Kasumi-1 (cell line): ENCODE measurements around the gene CDH4.
A peak's percentile ranks its signal among the peaks of the same experiment; 100 is the strongest.

Source experiments
- DNase-seq, 2 experiments: peaks; one replicate each; lab custom pipeline; 2025; lab: John Stamatoyannopoulos, UW

CDH4 gene

GRCh38 chr20:61898405-61898804 is 646.3 kb downstream of the CDH4 start:
- no peak for DNase-seq

- DNase-seq: no peak
Observed at GRCh38 chr20:61900011-61900944, 648.2 kb downstream of the CDH4 start.

- no peak for DNase-seq
Observed at GRCh38 chr20:61900945-61901293, 648.9 kb downstream of the CDH4 start.

- DNase-seq: no peak
Observed at GRCh38 chr20:61901392-61902220, 649.5 kb downstream of the CDH4 start.

GRCh38 chr20:61902221-61902869 is 650.3 kb downstream of the CDH4 start:
- DNase-seq: no peak

DNA sequence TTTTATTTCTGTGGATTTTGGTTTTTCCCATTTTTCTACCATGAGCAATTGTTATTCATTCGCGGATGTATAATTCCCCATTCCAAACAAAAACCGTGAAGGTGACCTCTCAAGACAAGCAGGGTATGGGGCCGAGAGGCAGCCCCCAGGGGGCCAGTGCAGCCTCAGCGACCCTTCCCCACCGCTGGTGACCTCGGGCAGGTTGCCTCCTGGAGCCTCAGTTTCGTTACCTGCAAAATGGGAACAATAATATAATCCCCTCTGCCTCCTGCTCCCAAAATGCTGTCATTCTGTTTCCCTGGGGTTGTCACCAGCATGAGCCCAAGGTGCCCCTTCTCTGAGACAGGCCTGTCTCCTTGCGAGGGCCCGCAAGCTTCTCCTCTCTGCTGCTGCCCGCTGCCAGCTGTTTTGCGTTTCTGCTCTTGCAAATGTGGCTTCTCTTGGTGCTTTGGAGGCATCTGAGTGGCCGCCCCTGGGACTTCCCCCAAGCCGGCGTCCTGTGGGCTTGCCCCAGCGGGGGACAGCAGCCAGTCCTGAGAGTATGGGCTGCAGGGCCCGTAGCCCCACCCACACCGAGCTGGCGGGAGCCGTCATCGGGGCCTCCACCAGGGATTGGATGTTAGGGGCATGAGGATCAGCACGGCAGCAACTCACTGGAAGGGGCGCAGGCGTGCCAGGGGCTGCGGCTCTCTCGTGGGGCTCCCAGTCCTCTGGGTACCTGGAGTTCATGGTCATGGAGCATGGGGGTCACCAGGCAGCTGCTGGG is 651.7 kb downstream of the CDH4 start:
- no peak for DNase-seq

DNA sequence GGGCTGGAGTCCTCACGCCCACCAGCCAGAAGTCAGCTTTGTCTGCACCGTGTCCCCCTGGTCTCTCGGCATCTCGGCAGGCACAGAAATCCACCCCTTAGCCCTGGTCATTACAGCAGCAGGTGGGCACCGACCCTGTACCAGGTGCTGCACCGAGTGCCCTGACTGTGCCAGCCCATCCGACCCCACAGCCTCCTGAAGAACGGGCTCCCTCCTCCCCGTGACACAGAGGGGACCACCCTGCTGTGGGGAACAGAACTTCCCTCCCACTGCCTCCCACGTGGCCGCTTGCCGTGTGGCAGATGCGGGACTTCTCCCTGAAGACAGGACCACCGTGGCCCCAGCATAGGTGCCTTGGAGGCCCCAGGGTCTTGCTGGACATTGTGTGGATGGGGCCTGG is 652.4 kb downstream of the CDH4 start:
- no peak for DNase-seq

GRCh38 chr20:61905781-61906523 is 653.9 kb downstream of the CDH4 start:
- DNase-seq: no peak

DNA sequence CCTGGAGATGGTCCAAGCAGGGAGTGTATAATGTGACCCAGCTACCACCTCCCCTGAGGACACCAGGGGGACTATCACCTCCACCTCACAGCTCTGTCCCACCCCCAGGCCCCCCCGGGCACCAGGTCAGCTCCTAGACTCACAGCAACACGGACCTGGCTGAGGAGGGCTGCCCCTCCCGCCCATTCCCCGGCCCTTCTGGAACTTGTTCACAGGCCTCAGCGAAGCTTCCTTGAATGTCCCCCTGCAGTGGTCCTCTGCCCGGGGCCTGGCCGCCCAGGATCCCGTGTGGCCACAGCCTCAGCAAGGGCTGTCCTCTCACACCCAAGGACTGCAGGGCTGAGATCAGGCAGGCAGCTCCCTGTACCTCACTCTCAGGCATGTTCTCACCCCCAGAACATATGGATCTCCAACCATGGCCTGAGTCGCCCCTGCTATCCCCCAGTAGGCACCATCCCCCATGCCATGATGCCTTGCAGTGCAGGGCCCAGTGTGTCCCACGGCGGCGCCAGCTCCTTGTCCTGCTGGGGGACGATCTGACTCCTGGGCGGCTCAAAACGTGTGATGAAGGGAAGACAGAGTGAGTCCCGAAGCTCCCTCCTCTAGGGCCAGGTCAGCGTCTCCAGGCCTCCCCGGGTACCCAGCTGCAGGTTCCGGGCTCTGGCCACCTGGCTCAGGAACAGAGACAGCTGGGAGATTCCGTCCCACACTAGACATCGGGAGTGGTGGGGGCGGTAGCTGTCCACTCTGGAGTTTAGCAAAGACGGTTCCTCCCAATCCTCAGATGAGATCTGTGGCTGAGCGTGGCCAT is 655.2 kb downstream of the CDH4 start:
- no peak for DNase-seq

- DNase-seq: no peak
Observed at GRCh38 chr20:61908057-61909026, 656.3 kb downstream of the CDH4 start.

DNA sequence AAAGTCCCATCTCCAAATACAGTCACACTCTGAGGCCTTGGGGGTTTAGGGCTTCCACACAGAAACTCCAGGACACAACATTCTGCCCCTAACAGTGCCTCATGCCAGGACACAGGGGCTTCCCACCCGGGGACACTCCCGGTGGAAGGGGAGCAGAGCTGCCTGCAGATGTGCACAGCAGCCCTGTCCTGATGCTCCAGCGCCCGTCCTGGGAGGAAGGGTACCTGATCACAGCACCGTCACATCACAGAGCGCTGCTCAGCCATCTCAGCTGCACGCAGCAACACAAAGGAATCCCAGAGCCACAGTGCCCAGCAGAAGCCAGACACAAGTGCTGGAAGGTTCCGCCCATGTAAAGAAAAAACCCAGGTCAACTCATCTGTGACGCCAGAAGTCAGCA is 657.0 kb downstream of the CDH4 start:
- no peak for DNase-seq

- no peak for DNase-seq
Observed at GRCh38 chr20:61909821-61910220, 657.8 kb downstream of the CDH4 start.

DNA sequence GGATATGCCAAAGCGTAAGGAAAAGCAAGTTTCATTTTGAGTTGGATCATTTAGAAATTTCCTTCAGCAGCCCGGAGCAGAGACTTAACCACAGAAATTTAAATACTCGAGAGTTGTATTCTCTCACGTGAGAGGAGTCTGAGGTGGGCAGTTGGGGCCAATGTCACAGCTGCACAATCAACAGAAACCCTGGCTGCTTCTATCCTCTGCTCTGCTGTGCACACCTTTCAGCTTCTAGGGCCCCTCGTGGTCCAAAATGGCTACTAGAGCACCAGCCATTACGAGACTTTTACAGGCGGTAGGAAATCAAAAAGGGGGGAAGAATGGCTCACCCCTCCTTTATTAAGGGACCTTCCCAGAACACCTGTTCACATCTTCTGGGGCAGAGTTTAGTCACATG is 659.8 kb downstream of the CDH4 start:
- DNase-seq: no peak

DNA sequence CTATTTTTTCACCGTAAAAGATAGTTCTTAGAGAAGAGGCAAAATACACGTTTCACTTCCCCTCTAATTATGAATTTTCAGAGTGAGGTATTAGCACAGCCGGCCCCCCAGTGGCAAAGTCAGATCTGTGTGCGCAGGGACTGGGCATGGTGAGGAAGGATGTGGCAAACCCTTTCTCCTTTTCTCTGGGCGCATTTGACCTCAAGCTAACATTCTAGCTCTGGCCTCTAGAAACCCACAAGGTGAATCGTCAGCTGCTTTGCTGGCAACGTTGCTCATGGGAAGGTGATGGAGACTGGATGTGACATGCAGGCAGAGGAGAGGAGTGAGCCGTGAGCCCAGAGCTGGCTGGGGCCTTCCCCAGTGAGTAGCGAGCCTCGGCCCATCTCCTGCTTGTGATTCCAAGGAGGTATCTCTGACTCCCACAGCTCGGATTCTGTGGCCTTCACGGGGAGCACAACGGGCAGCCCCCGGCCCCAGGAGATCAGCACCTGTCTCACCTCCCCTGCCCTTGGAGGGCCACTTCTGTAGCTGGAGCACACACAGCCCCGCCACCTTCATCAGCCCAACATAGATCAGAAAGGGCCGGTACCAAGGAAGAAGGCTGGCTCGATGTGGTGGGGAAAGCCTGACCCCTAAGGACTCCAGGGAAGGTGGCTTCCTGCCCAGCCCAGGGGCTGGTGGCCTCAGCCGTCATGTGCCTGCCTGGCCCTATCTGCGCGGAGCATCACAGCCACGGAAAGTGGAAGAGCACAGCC is 660.8 kb downstream of the CDH4 start:
- peak; percentile 2 to 3 for DNase-seq

GRCh38 chr20:61913423-61914225 is 661.6 kb downstream of the CDH4 start:
- no peak for DNase-seq

DNA sequence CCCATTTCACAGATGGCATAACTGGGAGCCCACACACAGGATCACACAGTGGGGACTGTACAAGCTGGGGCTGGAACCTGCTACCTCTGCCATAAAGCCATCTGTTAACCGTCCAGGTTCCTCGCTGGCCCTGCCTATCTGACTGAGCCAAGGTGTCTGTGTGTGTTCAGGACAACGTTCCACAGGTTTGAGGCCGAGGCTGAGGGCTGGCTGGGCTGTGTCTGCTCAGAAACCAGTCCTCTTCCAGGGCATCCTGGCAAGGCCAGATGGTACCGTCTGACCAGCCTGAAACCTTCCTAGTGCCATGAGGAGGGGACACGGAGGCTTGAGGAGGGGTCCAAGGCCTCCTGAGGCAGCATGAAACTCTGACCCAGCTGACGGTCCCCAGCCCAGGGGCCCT is 663.0 kb downstream of the CDH4 start:
- DNase-seq: no peak

DNA sequence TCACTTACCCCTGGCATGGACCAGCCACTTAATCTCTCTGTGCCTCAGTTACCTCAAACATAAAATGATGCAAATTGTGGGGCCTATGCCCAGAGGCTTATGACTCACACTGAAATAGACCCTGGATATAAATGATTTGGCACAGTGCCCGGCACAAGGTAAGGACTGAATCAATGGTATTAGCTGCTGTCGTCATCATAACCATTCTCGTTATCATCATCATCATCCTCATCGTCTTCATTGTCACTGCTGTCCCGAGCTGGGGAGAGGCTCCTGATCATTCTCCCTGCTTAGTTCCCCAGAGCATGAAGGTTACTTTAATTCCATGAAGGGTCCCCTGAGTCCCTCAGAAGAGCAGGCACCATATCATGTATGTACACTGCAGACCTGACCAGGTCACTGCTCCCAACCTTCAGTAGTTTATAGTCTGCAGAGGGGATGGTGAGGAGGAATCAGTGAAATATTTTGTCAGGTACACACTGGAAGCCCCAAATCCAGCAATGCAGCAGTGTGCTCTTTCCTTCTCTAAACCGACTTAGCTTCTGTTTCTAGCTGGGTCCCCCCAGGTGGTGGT is 664.3 kb downstream of the CDH4 start:
- DNase-seq: no peak
